Measurements from ENCODE around the gene AJUBA.

Gene AJUBA

DNA sequence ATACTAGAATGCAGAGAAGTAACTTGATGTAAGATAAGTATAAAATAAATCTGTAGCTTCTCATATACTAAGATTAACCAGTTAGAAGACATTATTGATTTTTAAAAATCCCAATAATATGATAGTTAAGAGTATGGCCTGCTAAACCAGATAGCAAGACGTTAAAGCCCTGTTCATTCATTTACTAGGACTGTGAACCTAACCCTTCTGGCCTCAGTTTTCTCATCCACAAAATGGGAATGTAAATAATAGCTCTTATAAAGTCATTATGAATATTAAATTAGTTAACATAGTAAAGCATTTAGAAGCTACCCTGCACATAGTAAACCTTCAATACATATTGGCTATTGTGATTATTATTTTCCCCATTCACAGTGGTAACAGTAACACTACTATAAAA is 47.2 kb downstream of the AJUBA start:
- DNase-seq (ENCODE audit: low read depth), result no peak

DNA sequence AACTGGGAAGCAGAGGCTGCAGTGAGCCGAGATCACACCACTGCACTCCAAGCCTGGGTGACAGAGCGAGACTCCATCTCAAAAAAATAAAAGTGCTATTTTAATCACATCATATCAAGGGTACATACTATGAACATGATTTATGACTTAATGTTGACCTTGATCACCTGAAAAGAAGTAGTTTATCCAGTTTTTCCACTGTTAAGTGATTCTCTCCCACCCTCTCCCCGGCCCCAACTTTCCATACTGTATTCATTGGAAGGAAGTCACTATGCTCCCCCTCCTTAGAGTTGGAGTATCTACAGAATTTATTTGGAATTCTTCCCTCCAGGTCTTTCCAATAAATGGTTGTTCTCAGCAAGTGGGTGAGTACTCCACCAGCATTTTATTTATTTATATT is 50.2 kb downstream of the AJUBA start:
- DNase-seq (ENCODE audit: low read depth), result no peak

GRCh38 chr14:22929961-22930364 is 52.4 kb downstream of the AJUBA start:
- DNase-seq (ENCODE audit: low read depth), result no peak

DNA sequence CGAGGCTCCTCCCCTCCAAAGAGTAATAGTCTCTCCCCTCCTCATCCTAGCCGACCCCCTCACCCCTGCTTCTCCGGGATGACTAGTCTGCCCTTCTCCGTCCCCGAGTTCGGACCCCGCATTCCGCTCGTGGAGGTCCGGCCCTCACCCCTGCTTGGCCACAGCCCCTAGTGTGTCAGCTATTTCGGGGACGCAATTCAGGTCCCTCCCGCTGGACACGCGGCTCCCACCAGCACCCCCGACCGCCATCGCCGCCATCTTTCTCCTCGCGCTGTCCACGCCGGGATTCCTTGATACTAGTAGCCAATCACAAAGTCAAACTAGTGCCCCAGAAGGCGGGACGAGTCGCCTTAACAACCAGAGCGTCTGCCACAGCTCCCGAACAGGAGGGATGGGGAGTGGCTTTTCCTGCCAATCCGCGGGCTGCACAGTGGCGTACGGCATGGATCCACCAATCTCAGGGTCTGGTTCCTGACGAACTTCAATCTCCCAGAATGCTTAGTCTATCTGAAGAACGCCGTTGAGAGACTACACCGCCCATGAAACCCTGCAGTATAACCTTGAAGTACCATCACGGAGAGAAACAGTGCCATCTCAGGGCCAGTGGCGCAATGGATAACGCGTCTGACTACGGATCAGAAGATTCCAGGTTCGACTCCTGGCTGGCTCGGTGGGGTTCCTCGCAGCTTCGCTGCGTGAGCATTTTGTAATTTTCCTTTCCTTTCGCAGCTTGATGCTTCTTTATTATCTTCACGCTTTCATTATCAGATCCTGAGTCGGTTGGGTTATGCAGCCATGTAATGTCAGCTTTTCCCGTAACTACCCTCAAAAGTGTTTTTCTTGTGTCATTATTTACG is 53.0 kb downstream of the AJUBA start, which contains the start of gene PRMT5:
TSS of gene PRMT5 (minus strand) at position 273 of the 857 bp plus-strand sequence. CDS start at position 258, 15 bp downstream.
- peak; percentile 99 for DNase-seq (ENCODE audit: low read depth)

DNA sequence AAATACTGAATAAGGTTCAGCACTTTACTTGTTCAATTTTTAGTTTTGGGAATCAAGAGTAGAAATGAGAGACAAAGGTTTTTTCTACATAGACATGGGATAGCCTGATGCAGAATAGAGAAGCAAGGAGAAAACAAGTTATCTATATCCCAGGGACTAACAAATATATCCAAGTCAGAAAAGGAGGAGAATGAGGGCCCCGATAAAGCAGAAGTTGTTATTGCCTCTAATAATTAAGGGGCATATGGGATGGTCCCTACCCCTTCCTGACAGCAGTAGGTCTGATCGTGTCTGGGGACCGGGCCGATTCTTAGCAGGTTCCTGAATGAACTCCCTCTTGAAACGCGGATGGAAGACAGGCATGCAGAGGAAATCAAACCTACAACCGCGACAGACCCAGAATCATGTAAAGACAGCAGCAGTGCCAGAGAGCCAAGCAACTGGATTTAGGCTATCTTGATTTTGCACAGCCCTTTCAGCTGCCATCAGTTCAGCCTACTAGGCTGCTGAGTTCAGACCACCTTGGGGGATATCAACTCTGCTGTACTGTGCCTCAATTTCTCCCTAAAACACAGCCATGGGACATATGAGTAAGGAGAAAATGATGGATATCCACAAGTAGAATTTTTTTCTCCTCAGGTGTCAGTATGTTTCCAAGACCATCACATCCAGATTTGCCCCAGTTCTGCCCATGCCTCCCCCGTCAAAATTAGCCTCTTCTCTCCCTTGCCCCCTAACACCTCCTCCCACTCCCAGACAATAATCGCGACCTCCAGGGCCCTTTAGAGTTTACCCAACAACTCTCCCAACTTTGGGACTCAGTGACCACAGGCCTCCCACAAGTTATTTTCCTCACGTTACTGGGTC is 53.9 kb downstream of the AJUBA start:
- DNase-seq (ENCODE audit: low read depth), result no peak

- no peak for DNase-seq (ENCODE audit: low read depth)
These were observed 56.0 kb downstream of the AJUBA start for GRCh38 chr14:22926316-22926715.

DNA sequence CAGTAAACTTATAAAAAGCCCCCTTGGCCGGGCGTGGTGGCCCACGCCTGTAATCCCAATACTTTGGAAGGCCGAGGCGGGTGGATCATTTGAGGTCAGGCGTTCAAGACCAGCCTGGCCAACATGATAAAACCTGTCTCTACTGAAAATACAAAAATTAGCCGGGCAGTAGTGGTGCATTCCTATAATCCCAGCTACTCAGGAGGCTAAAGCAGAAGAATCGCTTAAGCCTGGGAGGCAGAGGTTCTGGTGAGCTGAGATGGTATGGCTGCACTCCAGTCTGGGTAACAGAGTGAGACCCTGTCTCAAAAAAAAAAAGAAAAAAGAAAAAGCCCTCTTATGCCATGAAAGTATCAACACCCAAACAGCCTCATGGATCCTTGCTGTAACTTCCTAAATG is 56.8 kb downstream of the AJUBA start:
- no peak for DNase-seq (ENCODE audit: low read depth)

DNA sequence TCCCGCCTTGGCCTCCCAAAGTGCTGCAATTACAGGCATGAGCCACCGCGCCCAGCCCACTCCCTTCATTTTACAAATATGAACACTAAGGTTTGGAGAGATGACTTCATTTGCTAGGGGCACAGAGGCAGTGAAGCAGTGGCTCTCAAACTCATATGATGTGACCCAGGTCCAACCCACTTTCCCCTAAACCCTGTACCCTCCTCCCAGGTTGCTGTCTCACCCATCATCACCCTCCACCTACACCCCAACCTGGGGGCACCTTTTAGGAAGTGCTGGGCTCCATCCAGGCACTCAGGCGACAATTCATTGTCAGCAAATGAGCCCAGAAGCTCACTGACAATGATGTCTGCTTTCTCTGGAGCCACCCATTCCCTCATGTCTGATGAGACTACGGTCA is 58.6 kb downstream of the AJUBA start:
- DNase-seq (ENCODE audit: low read depth), result no peak

- no peak for DNase-seq (ENCODE audit: low read depth)
These were observed 60.1 kb downstream of the AJUBA start for GRCh38 chr14:22922294-22922693.

Measured in stromal cell of bone marrow (primary cell).